HG02852 (cell line): ENCODE data around the gene CRIP1.

Experiments used
- ATAC-seq: cut with Tn5 transposase; IDR thresholded peaks from one replicate; pipeline ENCODE4 v1.9.1; 2021; ENCODE audit warnings: mild to moderate bottlenecking, moderate library complexity; ENCODE audit not compliant: unreplicated experiment

CRIP1 gene

DNA sequence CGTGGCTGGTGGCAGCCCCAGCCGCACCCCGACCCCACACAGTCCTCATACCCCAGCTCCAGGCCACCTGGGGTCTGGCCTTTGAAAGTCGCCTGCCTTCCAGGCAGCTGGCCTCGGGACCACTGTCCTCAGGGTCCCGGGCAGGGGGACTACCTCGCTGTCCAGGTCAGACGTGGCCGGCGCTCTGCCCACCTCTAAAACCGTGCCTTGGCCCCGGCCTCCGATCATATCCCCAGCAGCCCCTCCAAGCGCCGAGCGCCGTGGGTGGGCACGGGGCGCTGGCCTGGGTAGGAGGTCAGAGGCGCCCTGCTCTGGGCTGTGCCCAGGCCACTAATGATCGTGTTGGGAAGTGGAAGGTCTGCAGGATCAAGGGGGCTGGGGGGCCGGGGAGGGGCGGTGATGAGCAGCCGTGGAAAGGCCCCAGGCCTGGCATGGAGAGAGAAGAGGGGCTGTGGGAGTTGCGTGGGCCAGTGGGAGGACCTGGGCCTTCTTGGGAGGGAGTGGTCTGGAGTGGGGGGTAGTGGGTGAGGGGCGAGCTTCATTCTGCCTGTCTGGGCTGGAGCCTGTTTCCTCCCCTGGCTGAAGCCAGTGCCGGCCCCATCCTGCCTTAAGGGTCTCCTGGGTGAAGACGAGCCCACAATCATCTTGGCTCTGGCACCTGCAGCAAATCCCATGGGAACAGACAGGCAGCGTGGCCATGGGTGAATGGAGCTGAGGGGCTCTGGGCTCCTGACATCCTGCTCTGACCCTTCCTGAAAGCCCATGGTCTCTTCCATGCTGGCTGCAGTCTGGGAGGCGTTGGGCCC is 44.6 kb downstream of the CRIP1 start:
- ATAC-seq, result no peak

DNA sequence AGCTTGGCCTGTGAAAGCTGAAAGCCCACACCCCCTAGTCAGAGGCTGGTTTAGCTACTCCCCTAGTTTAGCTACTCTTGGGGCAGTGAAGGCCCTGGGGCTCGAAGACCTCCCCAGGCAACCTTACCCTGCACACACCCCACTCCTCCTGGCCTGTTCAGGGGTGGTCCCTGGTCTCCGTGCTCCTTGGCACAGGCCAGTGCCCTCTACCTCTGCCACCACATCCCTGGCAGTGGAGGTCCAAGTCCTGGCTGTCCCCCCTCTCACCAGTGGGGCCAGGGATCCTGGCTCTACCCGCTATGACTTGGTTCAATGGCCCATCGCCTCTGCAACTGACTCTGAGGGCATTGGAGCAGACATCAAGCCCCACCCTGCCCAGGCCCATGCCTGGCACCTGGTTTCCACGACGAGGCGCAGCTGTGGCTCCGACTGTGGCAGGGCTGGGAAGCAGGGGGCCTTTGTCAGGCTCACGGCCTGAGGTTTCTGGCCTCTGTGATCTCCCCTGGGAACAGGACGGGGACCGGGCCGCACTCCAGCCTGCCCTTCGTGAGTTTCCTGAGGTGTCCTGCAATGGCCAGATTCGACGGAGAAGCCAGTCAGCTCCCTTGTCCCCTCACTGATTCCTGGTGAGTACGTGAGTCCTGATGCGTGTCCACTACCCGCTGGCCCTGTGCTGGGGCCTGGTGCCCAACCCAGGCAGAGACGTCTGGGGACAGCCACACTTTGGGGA is 45.4 kb downstream of the CRIP1 start:
- no peak for ATAC-seq

DNA sequence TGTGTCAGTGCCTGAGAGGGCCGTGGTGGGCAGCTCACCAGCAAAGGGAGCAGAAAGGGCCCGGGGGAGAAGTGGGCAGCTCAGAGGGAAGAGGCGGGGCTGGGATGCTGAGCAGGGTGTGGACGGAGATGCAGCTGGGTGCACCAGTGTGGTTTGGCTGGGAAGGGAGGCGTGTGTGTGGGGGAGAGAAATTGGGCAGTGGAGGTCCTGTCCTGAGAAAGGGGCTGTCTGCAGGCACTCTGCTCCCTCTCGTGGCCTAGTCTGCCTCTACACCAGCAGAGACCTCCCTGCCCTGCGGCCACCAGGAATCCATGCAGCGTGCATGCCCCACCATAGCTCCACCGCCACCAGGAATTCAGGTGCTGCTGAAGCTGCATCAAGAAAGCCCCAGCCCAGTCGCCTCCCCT is 46.1 kb downstream of the CRIP1 start:
- ATAC-seq, result no peak

DNA sequence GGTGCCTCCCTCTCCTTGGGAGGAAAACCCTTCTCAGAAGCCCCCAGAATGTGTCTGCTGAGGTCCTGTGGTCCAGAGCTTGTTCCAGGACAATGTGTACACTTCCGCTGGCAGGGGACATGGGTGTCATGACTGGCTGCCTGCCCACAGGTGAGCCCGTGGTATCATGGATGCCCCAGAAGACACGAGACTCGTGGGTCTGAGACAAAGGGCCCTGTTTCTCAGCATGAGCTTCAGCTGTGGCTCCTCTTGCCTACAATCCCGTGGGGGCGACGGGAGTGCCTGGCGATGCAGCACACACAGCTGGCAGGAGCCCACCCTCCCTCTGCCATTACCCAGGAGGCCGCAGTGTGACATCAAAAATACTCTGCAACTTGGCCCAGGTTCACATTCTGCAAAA is 46.7 kb downstream of the CRIP1 start:
- no peak for ATAC-seq

DNA sequence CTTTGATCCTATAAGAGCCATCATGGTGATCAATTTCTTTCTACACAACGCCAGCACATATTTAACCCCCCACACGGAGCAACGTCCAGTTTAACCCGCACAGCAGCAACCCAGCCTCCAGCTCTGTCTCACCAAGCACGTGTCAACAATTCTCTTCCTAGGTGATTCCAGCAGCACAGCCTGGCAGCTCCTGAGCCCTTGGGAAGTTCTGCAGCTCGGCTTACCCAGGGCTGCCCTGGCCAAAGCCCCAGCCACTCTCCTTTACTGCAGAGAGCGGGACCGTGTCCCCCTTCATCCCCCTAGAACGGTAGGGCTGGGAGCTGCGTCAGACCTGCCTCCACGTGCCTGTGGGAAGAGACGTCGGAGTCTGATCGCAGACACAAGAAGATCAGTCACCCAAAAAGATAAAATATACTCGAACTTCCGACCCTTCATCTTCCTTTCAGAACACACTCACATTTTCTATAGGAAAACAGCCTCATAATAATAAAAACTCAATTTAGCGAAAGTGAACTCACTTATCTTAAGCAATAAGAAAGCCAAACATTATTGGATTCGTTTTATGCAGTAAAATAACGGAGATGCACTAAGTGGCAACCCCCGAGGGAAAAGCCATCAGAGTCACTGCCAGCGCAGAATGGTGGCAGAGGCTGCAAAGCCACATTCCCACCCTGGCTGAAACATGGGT is 47.3 kb downstream of the CRIP1 start:
- no peak for ATAC-seq

DNA sequence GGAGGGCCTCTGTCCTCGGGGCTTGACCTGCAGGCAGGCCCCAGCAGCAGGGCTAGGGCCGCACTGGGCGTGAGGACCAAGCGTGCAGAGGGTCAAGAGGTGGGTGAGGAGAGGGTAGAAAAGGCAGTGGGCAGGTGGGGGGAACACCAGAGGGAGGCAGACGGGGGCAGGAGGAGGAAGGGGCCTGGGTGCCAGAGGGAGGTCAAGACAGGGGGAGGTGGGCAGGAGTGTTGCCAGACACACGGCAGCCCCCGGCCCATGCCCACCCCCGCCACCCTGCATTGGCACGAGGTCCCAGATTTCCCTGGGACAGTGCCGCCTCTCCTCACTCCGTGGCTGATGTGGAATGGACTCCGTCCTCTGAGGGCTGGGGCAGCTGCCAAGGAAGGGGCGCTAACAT is 47.9 kb downstream of the CRIP1 start:
- no peak for ATAC-seq

DNA sequence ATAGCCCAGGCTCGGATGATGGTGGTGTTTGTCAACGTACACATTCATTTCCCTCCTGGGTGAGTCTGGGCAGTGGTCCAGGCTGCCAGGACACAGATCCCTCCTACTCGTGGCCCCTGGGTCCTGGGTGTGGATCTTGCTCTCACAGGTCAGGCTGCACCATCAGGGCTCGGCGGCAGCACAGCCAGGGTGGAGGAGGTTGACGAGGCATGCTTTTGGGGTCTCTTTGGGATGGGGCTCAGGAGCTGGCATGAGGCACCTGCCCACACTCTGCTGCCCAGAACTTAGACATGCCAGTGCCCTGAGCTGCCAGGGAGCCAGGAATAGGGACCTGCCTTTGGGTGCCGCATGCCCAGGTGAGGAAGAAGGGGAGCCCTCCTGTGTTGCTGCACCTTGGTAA is 49.4 kb downstream of the CRIP1 start:
- no peak for ATAC-seq

DNA sequence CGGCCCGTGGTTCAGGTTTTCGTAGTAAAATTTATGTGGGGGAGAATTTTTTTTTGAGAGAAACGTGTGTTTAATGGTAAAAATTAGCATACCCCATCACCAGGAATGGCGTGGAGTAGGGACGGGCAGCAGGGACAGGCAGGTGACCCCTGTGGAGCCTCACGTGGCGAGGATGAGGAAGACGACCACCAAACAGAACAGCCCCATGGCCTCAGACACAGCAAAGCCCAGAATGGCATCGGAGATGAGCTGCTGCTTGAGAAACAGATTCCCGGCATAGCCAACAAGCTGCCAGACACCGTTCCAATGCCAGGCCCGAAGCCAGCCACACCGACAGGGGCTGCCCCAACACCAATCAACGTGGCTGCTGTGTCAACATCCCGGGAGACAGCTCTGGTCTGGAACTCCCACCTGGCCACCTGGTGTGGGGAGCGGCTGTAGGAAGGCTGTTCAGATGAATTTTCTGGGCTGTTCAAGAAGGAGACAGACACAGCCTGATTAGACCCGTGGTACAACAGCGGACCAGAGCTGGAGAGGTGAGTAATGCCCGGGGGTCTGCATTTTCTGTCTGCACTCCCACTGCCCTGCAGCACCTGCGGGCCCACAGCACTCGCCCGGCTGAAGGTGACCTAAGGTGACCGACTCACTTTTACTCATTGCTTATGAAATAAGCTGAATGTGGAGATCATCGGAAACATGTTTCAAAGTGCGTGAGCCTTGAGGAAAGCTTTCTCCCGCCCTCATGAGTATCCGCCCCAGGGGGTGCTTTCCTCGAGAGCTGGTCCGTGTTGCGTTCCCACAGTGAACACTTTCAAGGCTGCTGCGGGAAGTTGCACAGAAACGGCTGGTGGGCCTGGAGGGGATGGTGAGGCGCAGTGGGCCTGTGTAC is 50.2 kb downstream of the CRIP1 start:
- ATAC-seq, result no peak

DNA sequence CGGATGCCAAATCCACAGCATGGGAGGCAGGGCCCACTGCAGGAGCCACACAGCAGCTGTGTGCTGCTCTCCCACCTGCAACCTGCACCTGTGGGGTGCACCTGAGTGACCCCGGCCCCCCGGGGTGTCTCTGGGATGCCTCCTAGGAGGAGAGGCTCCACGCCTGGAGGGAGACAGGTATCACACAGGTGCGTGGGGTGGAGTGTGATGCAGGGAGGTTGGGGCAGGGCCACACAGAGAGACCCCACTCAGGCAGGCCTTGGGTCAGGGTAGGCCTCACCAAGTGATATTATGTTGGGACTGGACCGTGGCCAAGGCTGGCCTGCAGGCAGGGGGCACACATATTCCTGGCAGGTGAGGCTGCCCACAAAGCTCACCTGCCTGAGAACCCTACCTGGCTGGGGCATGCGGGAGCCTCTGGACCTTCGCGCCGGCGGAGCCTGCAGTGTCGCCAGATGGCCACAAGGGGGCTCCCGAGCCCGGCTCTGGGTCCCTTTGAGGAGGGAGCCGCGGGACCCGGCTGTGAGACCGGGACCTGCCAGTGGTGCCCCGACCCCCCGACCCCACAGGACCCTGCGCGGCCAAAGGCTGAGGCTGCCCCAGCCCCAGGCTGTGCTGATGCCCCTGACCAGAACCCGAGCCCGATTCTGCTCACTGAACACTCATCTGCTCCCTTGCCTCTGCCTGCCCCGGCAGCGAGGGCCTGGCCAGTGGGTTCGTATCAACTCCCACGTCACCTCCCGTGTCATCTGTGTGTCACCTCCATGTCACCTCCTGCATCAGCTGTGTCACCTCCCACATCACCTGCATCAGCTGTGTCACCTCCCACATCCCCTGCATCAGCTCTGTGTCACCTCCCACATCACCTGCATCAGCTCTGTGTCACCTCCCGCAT is 51.1 kb downstream of the CRIP1 start:
- ATAC-seq, result no peak
